ENCODE results near the gene ITIH1.
"Not testable (repeated sequence)": the region's sequence is repeated elsewhere in the genome, so short reads cannot be mapped to it uniquely, and the experiment has no call there.

ITIH1 gene

GRCh38 chr3:52774901-52775864 lies 2.2 kb upstream of the ITIH1 start:
- no peak overlapping the region for H2AFZ ChIP-seq (ENCODE audit: low read length, unreplicated experiment)
- peaks cover under 1% of the 10 kb centered on the region for H3K79me2 ChIP-seq (ENCODE audit: control insufficient read depth, insufficient read depth, low read length, unreplicated experiment)
- H3K36me3 ChIP-seq (ENCODE audit: insufficient read depth, low read length), result no peaks in the 10 kb centered on the region
- peaks cover 17% of the 10 kb centered on the region for H3K27me3 ChIP-seq (ENCODE audit: insufficient read depth, low read length)
- no peaks in the 10 kb centered on the region for H3K4me1 ChIP-seq (ENCODE audit: control insufficient read depth, insufficient read depth, low read length, unreplicated experiment)
- H3K27ac ChIP-seq (ENCODE audit: low read depth, low read length), result no peak overlapping the region
- H3K4me3 ChIP-seq (ENCODE audit: low read depth, low read length), result no peak overlapping the region

GRCh38 chr3:52775877-52776276 lies 1.5 kb upstream of the ITIH1 start:
- Histone ChIP-seq H3K79me2 (ENCODE audit: control insufficient read depth, insufficient read depth, low read length, unreplicated experiment) (no peaks in the 10 kb centered on the region), H3K27me3 (ENCODE audit: insufficient read depth, low read length) (peaks cover 24% of the 10 kb centered on the region), H3K36me3 (ENCODE audit: insufficient read depth, low read length) (no peaks in the 10 kb centered on the region), H2AFZ (ENCODE audit: low read length, unreplicated experiment) (no peak overlapping the region), H3K4me1 (ENCODE audit: control insufficient read depth, insufficient read depth, low read length, unreplicated experiment) (no peaks in the 10 kb centered on the region), H3K27ac (ENCODE audit: low read depth, low read length) (no peak overlapping the region), H3K4me3 (ENCODE audit: low read depth, low read length) (no peak overlapping the region)

- not testable (repeated sequence) for H3K4me1 ChIP-seq (ENCODE audit: control insufficient read depth, insufficient read depth, low read length, unreplicated experiment); H3K36me3 ChIP-seq (ENCODE audit: insufficient read depth, low read length); H2AFZ ChIP-seq (ENCODE audit: low read length, unreplicated experiment); H3K27ac ChIP-seq (ENCODE audit: low read depth, low read length); H3K4me3 ChIP-seq (ENCODE audit: low read depth, low read length); H3K79me2 ChIP-seq (ENCODE audit: control insufficient read depth, insufficient read depth, low read length, unreplicated experiment)
- H3K27me3 ChIP-seq (ENCODE audit: insufficient read depth, low read length), result peaks cover 28% of the 10 kb centered on the region
These were observed 913 bp upstream of the ITIH1 start for GRCh38 chr3:52776486-52776885.

- H3K27me3 ChIP-seq (ENCODE audit: insufficient read depth, low read length), result peaks cover 45% of the 10 kb centered on the region
- no peak overlapping the region for H2AFZ ChIP-seq (ENCODE audit: low read length, unreplicated experiment)
- no peaks in the 10 kb centered on the region for H3K36me3 ChIP-seq (ENCODE audit: insufficient read depth, low read length)
- no peaks in the 10 kb centered on the region for H3K4me1 ChIP-seq (ENCODE audit: control insufficient read depth, insufficient read depth, low read length, unreplicated experiment)
- H3K79me2 ChIP-seq (ENCODE audit: control insufficient read depth, insufficient read depth, low read length, unreplicated experiment), result no peaks in the 10 kb centered on the region
- H3K4me3 ChIP-seq (ENCODE audit: low read depth, low read length), result no peak overlapping the region
- no peak overlapping the region for H3K27ac ChIP-seq (ENCODE audit: low read depth, low read length)
These were observed 783 bp downstream of the ITIH1 start for GRCh38 chr3:52777959-52778805.

GRCh38 chr3:52779011-52779836 lies 1.8 kb downstream of the ITIH1 start:
- Histone ChIP-seq H3K79me2 (ENCODE audit: control insufficient read depth, insufficient read depth, low read length, unreplicated experiment) (no peaks in the 10 kb centered on the region), H3K27me3 (ENCODE audit: insufficient read depth, low read length) (peaks cover 51% of the 10 kb centered on the region), H2AFZ (ENCODE audit: low read length, unreplicated experiment) (no peak overlapping the region), H3K27ac (ENCODE audit: low read depth, low read length) (no peak overlapping the region), H3K36me3 (ENCODE audit: insufficient read depth, low read length) (no peaks in the 10 kb centered on the region), H3K4me1 (ENCODE audit: control insufficient read depth, insufficient read depth, low read length, unreplicated experiment) (no peaks in the 10 kb centered on the region), H3K4me3 (ENCODE audit: low read depth, low read length) (no peak overlapping the region)

- Histone ChIP-seq H2AFZ (ENCODE audit: low read length, unreplicated experiment) (no peak overlapping the region), H3K36me3 (ENCODE audit: insufficient read depth, low read length) (no peaks in the 10 kb centered on the region), H3K27me3 (ENCODE audit: insufficient read depth, low read length) (peaks cover 51% of the 10 kb centered on the region), H3K4me3 (ENCODE audit: low read depth, low read length) (no peak overlapping the region), H3K27ac (ENCODE audit: low read depth, low read length) (no peak overlapping the region), H3K4me1 (ENCODE audit: control insufficient read depth, insufficient read depth, low read length, unreplicated experiment) (no peaks in the 10 kb centered on the region), H3K79me2 (ENCODE audit: control insufficient read depth, insufficient read depth, low read length, unreplicated experiment) (no peaks in the 10 kb centered on the region)
These were observed 2.6 kb downstream of the ITIH1 start for GRCh38 chr3:52779837-52780585.

GRCh38 chr3:52781741-52782140 lies 4.3 kb downstream of the ITIH1 start:
- Histone ChIP-seq H3K4me1 (ENCODE audit: control insufficient read depth, insufficient read depth, low read length, unreplicated experiment) (no peaks in the 10 kb centered on the region), H3K27me3 (ENCODE audit: insufficient read depth, low read length) (peaks cover 51% of the 10 kb centered on the region), H3K4me3 (ENCODE audit: low read depth, low read length) (no peak overlapping the region), H3K27ac (ENCODE audit: low read depth, low read length) (no peak overlapping the region), H2AFZ (ENCODE audit: low read length, unreplicated experiment) (no peak overlapping the region), H3K79me2 (ENCODE audit: control insufficient read depth, insufficient read depth, low read length, unreplicated experiment) (no peaks in the 10 kb centered on the region), H3K36me3 (ENCODE audit: insufficient read depth, low read length) (no peaks in the 10 kb centered on the region)

GRCh38 chr3:52782412-52783210 lies 5.2 kb downstream of the ITIH1 start:
- Histone ChIP-seq H3K4me1 (ENCODE audit: control insufficient read depth, insufficient read depth, low read length, unreplicated experiment) (no peaks in the 10 kb centered on the region), H2AFZ (ENCODE audit: low read length, unreplicated experiment) (no peak overlapping the region), H3K27ac (ENCODE audit: low read depth, low read length) (no peak overlapping the region), H3K27me3 (ENCODE audit: insufficient read depth, low read length) (peaks cover 51% of the 10 kb centered on the region), H3K4me3 (ENCODE audit: low read depth, low read length) (no peak overlapping the region), H3K79me2 (ENCODE audit: control insufficient read depth, insufficient read depth, low read length, unreplicated experiment) (no peaks in the 10 kb centered on the region), H3K36me3 (ENCODE audit: insufficient read depth, low read length) (no peaks in the 10 kb centered on the region)

GRCh38 chr3:52783211-52783555 lies 5.8 kb downstream of the ITIH1 start:
- Histone ChIP-seq H3K27ac (ENCODE audit: low read depth, low read length) (no peak overlapping the region), H3K27me3 (ENCODE audit: insufficient read depth, low read length) (peaks cover 51% of the 10 kb centered on the region), H2AFZ (ENCODE audit: low read length, unreplicated experiment) (no peak overlapping the region), H3K4me3 (ENCODE audit: low read depth, low read length) (no peak overlapping the region), H3K4me1 (ENCODE audit: control insufficient read depth, insufficient read depth, low read length, unreplicated experiment) (no peaks in the 10 kb centered on the region), H3K79me2 (ENCODE audit: control insufficient read depth, insufficient read depth, low read length, unreplicated experiment) (no peaks in the 10 kb centered on the region), H3K36me3 (ENCODE audit: insufficient read depth, low read length) (no peaks in the 10 kb centered on the region)

All from ACC112 (cell line).